Parathyroid adenoma (tissue), 2 donors: Measurements from ENCODE around the gene USP37.
A peak's percentile ranks its signal among the peaks of the same experiment; 100 is the strongest.

ENCODE experiments used
- H2AFZ ChIP-seq: fragments of 300-600 bp; sonication (generic); one replicate; pipeline ENCODE4 v1.7.0; 2017; ENCODE audit warnings: antibody characterized with exemption, mild to moderate bottlenecking
- H3K27ac ChIP-seq: fragments of 300-600 bp; sonication (generic); one replicate; pipeline ENCODE4 v1.7.0; 2017
- H3K27me3 ChIP-seq: fragments of 300-600 bp; sonication (generic); one replicate; pipeline ENCODE4 v1.7.0; 2017; ENCODE audit warnings: low read length; ENCODE audit not compliant: control insufficient read depth, insufficient read depth
- H3K36me3 ChIP-seq: fragments of 300-600 bp; sonication (generic); one replicate; pipeline ENCODE4 v1.7.0; 2017; ENCODE audit warnings: low read length; ENCODE audit not compliant: control insufficient read depth, insufficient read depth
- H3K4me1 ChIP-seq: fragments of 300-600 bp; sonication (generic); one replicate; pipeline ENCODE4 v1.7.0; 2017; ENCODE audit warnings: control low read depth
- H3K4me2 ChIP-seq: fragments of 300-600 bp; sonication (generic); one replicate; pipeline ENCODE4 v1.7.0; 2017; ENCODE audit warnings: low read length
- H3K4me3 ChIP-seq: fragments of 300-600 bp; sonication (generic); one replicate; pipeline ENCODE4 v1.7.0; 2017; ENCODE audit warnings: low read depth, low read length
- H3K79me2 ChIP-seq: fragments of 300-600 bp; sonication (generic); one replicate; pipeline ENCODE4 v1.7.0; 2017; ENCODE audit warnings: control low read depth
- H3K9ac ChIP-seq: fragments of 300-600 bp; sonication (generic); one replicate; pipeline ENCODE4 v1.7.0; 2017; ENCODE audit warnings: mild to moderate bottlenecking
- H3K9me3 ChIP-seq: fragments of 300-600 bp; sonication (generic); one replicate; pipeline ENCODE4 v1.7.0; 2017; ENCODE audit warnings: low read length; ENCODE audit not compliant: control insufficient read depth
- TF ChIP-seq, protein P1 (sequence below): fragments of 300-600 bp; sonication (generic); IDR thresholded peaks from one replicate; pipeline ENCODE4 v1.7.0; 2017; ENCODE audit warnings: antibody characterized with exemption, mild to moderate bottlenecking
- donor health status: primary hyperparathyroidism.

Gene USP37

DNA sequence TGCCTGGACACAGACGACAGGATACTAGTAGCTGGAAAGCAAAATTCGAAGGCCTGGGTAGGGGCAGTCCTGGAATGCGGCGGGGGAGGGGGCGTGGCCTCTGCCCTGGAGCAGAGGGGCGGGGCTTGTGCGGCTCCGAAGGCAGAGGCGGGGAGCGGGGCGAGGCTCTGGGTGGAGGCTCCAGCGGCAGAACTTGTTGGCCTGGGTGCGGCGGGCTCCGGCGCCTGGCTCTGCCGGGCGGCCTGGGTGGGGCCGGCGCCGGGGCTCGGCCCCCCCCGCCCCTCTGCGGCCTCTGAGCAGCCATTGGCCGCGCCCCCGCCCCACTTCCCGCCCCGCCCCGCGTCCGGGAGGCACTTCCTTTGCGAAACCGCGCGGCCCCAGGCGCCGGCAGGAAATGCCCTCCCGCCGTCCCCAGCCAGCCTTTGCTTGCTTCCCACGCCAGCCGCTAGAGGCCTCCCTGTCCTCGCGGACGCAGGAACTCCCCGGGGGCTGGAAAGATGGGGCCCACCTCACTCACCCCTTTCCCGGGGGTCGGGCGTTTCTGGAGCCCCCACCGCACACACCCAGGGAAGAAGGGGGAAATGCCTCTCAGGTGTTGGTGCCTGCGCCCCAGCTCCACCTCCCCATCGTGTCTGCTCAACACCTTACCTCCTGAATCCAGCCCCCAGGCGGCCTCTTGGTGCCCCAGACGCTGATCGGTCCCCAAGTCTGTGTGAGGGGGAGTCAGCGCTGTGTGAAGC lies 161.8 kb downstream of the USP37 start:
- TF ChIP-seq, protein P1, sequence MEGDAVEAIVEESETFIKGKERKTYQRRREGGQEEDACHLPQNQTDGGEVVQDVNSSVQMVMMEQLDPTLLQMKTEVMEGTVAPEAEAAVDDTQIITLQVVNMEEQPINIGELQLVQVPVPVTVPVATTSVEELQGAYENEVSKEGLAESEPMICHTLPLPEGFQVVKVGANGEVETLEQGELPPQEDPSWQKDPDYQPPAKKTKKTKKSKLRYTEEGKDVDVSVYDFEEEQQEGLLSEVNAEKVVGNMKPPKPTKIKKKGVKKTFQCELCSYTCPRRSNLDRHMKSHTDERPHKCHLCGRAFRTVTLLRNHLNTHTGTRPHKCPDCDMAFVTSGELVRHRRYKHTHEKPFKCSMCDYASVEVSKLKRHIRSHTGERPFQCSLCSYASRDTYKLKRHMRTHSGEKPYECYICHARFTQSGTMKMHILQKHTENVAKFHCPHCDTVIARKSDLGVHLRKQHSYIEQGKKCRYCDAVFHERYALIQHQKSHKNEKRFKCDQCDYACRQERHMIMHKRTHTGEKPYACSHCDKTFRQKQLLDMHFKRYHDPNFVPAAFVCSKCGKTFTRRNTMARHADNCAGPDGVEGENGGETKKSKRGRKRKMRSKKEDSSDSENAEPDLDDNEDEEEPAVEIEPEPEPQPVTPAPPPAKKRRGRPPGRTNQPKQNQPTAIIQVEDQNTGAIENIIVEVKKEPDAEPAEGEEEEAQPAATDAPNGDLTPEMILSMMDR: peak; percentile 85
- Histone ChIP-seq H3K9ac (no peak overlapping the region), H3K9me3 (no peaks in the 10 kb centered on the region), H3K27me3 (no peaks in the 10 kb centered on the region), H3K36me3 (no peaks in the 10 kb centered on the region), H3K79me2 (peaks cover 7% of the 10 kb centered on the region), H3K4me2 (peak overlapping the region; percentile 83), H3K4me3 (peak overlapping the region; percentile 43), H2AFZ (peak overlapping the region; percentile 96), H3K27ac (peak overlapping the region; percentile 85), H3K4me1 (peaks cover 16% of the 10 kb centered on the region)

DNA sequence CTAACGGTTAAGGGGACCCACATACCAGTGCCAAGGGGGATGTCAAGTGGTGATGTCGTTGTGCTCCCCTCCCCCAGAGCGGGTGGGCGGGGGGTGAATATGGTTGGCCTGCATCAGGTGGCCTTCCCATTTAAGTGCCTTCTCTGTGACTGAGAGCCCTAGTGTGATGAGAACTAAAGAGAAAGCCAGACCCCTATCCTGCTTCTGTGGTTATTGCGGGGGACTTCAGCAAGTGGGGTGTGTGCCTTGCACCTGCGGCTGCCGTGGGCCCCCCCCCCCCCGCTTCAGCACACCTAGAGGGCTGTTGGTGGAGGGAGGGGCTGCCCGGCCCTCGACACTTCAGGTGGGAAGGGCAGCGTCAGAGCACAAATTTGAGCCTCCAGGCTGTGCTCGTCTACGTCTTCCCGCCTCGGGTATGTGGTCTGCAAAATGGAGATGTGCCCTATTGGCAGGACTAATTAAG lies 162.4 kb downstream of the USP37 start:
- no peaks in the 10 kb centered on the region for H3K27me3 ChIP-seq
- TF ChIP-seq, protein P1: no peak
- H3K79me2 ChIP-seq: peaks cover 7% of the 10 kb centered on the region
- peak overlapping the region; percentile 43 for H3K4me3 ChIP-seq
- H3K27ac ChIP-seq: peak overlapping the region; percentile 85
- H3K36me3 ChIP-seq: no peaks in the 10 kb centered on the region
- no peak overlapping the region for H3K9ac ChIP-seq
- no peaks in the 10 kb centered on the region for H3K9me3 ChIP-seq
- peak overlapping the region; percentile 40 for H2AFZ ChIP-seq
- peak overlapping the region; percentile 56 for H3K4me2 ChIP-seq
- H3K4me1 ChIP-seq: peaks cover 17% of the 10 kb centered on the region

DNA sequence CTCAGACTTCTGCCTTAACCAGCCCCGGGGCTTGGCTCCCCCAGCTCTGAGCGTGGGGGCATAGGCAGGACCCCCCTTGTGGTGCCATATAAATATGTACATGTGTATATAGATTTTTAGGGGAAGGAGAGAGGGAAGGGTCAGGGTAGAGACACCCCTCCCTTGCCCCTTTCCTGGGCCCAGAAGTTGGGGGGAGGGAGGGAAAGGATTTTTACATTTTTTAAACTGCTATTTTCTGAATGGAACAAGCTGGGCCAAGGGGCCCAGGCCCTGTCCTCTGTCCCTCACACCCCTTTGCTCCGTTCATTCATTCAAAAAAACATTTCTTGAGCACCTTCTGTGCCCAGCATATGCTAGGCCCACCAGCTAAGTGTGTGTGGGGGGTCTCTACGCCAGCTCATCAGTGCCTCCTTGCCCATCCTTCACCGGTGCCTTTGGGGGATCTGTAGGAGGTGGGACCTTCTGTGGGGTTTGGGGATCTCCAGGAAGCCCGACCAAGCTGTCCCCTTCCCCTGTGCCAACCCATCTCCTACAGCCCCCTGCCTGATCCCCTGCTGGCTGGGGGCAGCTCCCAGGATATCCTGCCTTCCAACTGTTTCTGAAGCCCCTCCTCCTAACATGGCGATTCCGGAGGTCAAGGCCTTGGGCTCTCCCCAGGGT lies 162.9 kb downstream of the USP37 start:
- H3K9me3 ChIP-seq: no peaks in the 10 kb centered on the region
- H3K4me2 ChIP-seq: peak overlapping the region; percentile 56
- peaks cover 17% of the 10 kb centered on the region for H3K4me1 ChIP-seq
- no peaks in the 10 kb centered on the region for H3K27me3 ChIP-seq
- no peak overlapping the region for H2AFZ ChIP-seq
- TF ChIP-seq, protein P1: no peak
- H3K27ac ChIP-seq: peak overlapping the region; percentile 85
- no peaks in the 10 kb centered on the region for H3K36me3 ChIP-seq
- peaks cover 7% of the 10 kb centered on the region for H3K79me2 ChIP-seq
- H3K4me3 ChIP-seq: no peak overlapping the region
- H3K9ac ChIP-seq: no peak overlapping the region

DNA sequence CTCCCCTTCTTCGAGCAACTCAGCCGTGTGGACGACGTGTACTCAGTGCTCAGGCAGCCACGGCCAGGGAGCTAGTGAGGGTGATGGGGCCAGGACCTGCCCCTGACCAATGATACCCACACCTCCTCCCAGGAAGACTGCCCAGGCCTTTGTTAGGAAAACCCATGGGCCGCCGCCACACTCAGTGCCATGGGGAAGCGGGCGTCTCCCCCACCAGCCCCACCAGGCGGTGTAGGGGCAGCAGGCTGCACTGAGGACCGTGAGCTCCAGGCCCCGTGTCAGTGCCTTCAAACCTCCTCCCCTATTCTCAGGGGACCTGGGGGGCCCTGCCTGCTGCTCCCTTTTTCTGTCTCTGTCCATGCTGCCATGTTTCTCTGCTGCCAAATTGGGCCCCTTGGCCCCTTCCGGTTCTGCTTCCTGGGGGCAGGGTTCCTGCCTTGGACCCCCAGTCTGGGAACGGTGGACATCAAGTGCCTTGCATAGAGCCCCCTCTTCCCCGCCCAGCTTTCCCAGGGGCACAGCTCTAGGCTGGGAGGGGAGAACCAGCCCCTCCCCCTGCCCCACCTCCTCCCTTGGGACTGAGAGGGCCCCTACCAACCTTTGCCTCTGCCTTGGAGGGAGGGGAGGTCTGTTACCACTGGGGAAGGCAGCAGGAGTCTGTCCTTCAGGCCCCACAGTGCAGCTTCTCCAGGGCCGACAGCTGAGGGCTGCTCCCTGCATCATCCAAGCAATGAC lies 163.6 kb downstream of the USP37 start:
- no peaks in the 10 kb centered on the region for H3K27me3 ChIP-seq
- no peak overlapping the region for H2AFZ ChIP-seq
- H3K9ac ChIP-seq: no peak overlapping the region
- no peak overlapping the region for H3K27ac ChIP-seq
- no peak overlapping the region for H3K4me2 ChIP-seq
- peaks cover 7% of the 10 kb centered on the region for H3K79me2 ChIP-seq
- TF ChIP-seq, protein P1: no peak
- no peaks in the 10 kb centered on the region for H3K36me3 ChIP-seq
- no peaks in the 10 kb centered on the region for H3K9me3 ChIP-seq
- H3K4me3 ChIP-seq: no peak overlapping the region
- H3K4me1 ChIP-seq: peaks cover 17% of the 10 kb centered on the region
